DOHH2 (cell line): ENCODE data around the gene PPP1R12C.

Experiments used
- H3F3A ChIP-seq: fragments of 200-600 bp; sonication (generic), shearing (Covaris generic); 2 replicates; pipeline ENCODE4 v1.6.0; 2016; ENCODE audit warnings: antibody characterized with exemption, mild to moderate bottlenecking; ENCODE audit not compliant: control insufficient read depth, insufficient read depth
- H3K27ac ChIP-seq: fragments of 200-600 bp; sonication (generic); 2 replicates; pipeline ENCODE4 v1.5.1; 2014; ENCODE audit warnings: low read depth, mild to moderate bottlenecking, low read length, moderate library complexity
- H3K27me3 ChIP-seq: fragments of 200-600 bp; sonication (generic); 2 replicates; pipeline ENCODE4 v1.6.1; 2014; ENCODE audit warnings: mild to moderate bottlenecking, low read length, mixed read lengths; ENCODE audit not compliant: control insufficient read depth
- H3K36me3 ChIP-seq: fragments of 200-600 bp; sonication (generic); 2 replicates; pipeline ENCODE4 v1.6.1; 2014; ENCODE audit warnings: mild to moderate bottlenecking, low read length, moderate library complexity, mixed read lengths; ENCODE audit not compliant: control insufficient read depth
- H3K4me1 ChIP-seq: fragments of 200-600 bp; sonication (generic); 2 replicates; pipeline ENCODE4 v1.6.1; 2014; ENCODE audit warnings: mild to moderate bottlenecking, low read length, mixed read lengths; ENCODE audit not compliant: control insufficient read depth
- H3K4me2 ChIP-seq: fragments of 200-600 bp; sonication (generic); 2 replicates; pipeline ENCODE4 v1.6.0; 2014; ENCODE audit warnings: mild to moderate bottlenecking, low read length, moderate library complexity
- H3K4me3 ChIP-seq: fragments of 200-600 bp; sonication (generic); 2 replicates; pipeline ENCODE4 v1.5.1; 2014; ENCODE audit warnings: mild to moderate bottlenecking, low read length, mixed read lengths
- H3K79me2 ChIP-seq: fragments of 200-600 bp; sonication (generic); 2 replicates; pipeline ENCODE4 v1.6.1; 2014; ENCODE audit warnings: mild to moderate bottlenecking, low read length, mixed read lengths; ENCODE audit not compliant: control insufficient read depth
- H3K9me2 ChIP-seq: fragments of 200-600 bp; sonication (generic); replicated peaks from 2 replicates; pipeline ENCODE4 v1.6.1; 2014; ENCODE audit warnings: mild to moderate bottlenecking, low read length, mixed read lengths; ENCODE audit not compliant: control insufficient read depth
- H3K9me3 ChIP-seq: fragments of 200-600 bp; sonication (generic); 2 replicates; pipeline ENCODE4 v1.6.1; 2014; ENCODE audit warnings: antibody characterized with exemption, low read length, mixed read lengths; ENCODE audit not compliant: control insufficient read depth, insufficient read depth
- H4K20me1 ChIP-seq: fragments of 200-600 bp; sonication (generic); 2 replicates; pipeline ENCODE4 v1.6.0; 2014; ENCODE audit warnings: low read depth, mild to moderate bottlenecking, antibody characterized with exemption, low read length, moderate library complexity; ENCODE audit not compliant: control insufficient read depth, insufficient read depth
- EZH2phosphoT487 ChIP-seq: fragments of 200-600 bp; sonication (generic); IDR thresholded peaks from 2 replicates; pipeline ENCODE4 v1.6.1; 2017; ENCODE audit warnings: borderline replicate concordance, mild to moderate bottlenecking, antibody characterized with exemption, low read length, moderate library complexity, mixed read lengths
- TF ChIP-seq, protein P1 (sequence below): fragments of 200-600 bp; sonication (generic); IDR thresholded peaks from one replicate; pipeline ENCODE4 v1.5.1; 2014; ENCODE audit warnings: antibody characterized with exemption, mild to moderate bottlenecking, low read depth, low read length; ENCODE audit not compliant: poor library complexity, severe bottlenecking

PPP1R12C gene

DNA sequence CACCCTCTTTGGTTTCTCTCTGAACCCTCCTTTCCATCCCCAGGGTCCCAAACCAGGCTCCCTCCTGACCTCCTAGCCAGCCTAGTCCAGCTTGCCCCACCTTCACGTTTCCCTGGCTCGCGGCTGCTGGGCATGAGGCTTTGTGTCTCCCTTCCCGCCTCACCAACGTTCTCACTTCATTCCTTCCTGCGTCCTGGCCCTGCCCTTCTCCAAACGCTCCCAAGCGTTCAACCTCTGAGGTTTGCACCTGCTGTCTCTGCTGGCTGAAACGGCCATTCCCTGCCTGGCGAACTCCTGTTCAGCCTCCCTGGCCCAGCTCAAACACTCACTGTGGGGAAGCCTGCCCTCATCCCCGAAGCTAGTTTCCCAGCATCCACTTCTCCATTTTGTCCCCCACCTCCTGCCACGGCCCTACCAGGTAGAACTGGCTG is 29.4 kb downstream of the PPP1R12C start:
- TF ChIP-seq, protein P1, sequence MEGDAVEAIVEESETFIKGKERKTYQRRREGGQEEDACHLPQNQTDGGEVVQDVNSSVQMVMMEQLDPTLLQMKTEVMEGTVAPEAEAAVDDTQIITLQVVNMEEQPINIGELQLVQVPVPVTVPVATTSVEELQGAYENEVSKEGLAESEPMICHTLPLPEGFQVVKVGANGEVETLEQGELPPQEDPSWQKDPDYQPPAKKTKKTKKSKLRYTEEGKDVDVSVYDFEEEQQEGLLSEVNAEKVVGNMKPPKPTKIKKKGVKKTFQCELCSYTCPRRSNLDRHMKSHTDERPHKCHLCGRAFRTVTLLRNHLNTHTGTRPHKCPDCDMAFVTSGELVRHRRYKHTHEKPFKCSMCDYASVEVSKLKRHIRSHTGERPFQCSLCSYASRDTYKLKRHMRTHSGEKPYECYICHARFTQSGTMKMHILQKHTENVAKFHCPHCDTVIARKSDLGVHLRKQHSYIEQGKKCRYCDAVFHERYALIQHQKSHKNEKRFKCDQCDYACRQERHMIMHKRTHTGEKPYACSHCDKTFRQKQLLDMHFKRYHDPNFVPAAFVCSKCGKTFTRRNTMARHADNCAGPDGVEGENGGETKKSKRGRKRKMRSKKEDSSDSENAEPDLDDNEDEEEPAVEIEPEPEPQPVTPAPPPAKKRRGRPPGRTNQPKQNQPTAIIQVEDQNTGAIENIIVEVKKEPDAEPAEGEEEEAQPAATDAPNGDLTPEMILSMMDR, result no peak
- TF ChIP-seq EZH2phosphoT487, result no peak
- peaks cover 6% of the 10 kb centered on the region; the same call in 1 of the 2 replicates for H4K20me1 ChIP-seq
- no peaks in the 10 kb centered on the region for H3K27me3 ChIP-seq
- H3K9me3 ChIP-seq, result no peaks in the 10 kb centered on the region
- no peak overlapping the region for H3K4me3 ChIP-seq
- no peak overlapping the region for H3K4me2 ChIP-seq
- no peak overlapping the region for H3K27ac ChIP-seq
- peaks cover 31% of the 10 kb centered on the region for H3K36me3 ChIP-seq
- H3K79me2 ChIP-seq, result no peaks in the 10 kb centered on the region
- H3F3A ChIP-seq, result peaks cover 12% of the 10 kb centered on the region; the same call in 1 of the 2 replicates
- H3K4me1 ChIP-seq, result no peaks in the 10 kb centered on the region
- no peaks in the 10 kb centered on the region for H3K9me2 ChIP-seq

DNA sequence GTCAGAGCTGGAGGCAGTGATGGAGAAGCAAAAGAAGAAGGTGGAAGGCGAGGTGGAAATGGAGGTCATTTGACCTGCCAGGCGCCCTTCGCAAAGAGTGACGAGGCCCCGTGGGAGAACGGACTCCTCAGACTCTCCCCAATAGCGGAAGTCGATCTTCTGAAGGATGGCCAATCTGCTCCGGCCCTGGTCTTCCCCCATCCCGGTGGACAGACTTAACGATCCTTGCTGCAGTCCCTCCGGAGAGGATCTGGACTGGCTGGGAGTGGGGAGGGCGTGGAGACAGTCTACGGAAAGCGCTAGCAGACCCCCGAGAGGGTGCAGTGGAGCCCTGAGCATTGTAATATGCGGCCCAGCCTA is 29.9 kb downstream of the PPP1R12C start:
- Histone ChIP-seq H3K9me2 (no peaks in the 10 kb centered on the region), H3K4me2 (no peak overlapping the region), H3K79me2 (no peaks in the 10 kb centered on the region), H3K4me1 (no peaks in the 10 kb centered on the region), H3K27me3 (no peaks in the 10 kb centered on the region), H3K9me3 (peaks cover under 1% of the 10 kb centered on the region; the same call in 1 of the 2 replicates), H3K36me3 (peaks cover 31% of the 10 kb centered on the region), H4K20me1 (peaks cover 6% of the 10 kb centered on the region; the same call in 1 of the 2 replicates), H3K4me3 (no peak overlapping the region), H3F3A (peaks cover 12% of the 10 kb centered on the region; the same call in 1 of the 2 replicates), H3K27ac (no peak overlapping the region)
- no peak for TF ChIP-seq EZH2phosphoT487
- TF ChIP-seq, protein P1, result no peak

DNA sequence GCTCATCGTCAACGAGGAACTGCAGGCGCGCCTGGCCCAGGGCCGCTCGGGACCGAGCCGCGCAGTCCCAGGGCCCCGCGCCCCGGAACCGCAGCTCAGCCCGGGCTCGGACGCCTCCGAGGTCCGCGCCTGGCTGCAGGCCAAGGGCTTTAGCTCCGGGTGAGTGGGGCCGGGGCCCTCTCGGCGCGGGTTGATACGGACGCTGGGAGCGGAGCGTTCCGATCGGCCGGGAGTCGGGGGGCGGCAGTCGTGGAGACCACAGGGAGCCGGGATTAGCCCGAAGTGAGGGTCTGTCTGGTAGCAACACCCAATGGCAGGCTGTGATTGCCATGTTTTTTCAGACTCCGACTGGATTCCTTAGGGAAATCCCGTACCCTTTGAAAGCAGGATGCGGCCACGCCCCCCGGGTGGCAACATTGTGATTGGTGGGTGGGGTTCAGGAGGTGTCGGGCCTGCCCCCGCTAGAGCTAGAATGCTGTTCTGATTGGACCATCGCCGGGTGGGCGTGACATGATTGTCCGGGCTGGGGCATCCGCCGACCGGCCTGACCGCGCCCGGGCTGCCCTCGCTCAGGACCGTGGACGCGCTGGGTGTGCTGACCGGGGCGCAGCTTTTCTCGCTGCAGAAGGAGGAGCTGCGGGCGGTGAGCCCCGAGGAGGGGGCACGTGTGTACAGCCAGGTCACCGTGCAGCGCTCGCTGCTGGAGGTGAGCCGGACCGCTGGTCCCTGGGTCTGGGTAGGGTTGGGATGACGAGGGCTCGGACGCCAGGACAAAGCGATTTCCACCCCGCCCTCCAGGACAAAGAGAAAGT is 30.5 kb downstream of the PPP1R12C start:
- no peak for TF ChIP-seq EZH2phosphoT487
- TF ChIP-seq, protein P1, result no peak
- H3K4me3 ChIP-seq, result no peak overlapping the region
- H3K36me3 ChIP-seq, result peaks cover 26% of the 10 kb centered on the region
- H3K27me3 ChIP-seq, result no peaks in the 10 kb centered on the region
- H3K9me3 ChIP-seq, result peaks cover 6% of the 10 kb centered on the region; the same call in 1 of the 2 replicates
- no peaks in the 10 kb centered on the region for H3K9me2 ChIP-seq
- H4K20me1 ChIP-seq, result peaks cover 6% of the 10 kb centered on the region; the same call in 1 of the 2 replicates
- H3K4me1 ChIP-seq, result no peaks in the 10 kb centered on the region
- peaks cover 12% of the 10 kb centered on the region; the same call in 1 of the 2 replicates for H3F3A ChIP-seq
- H3K4me2 ChIP-seq, result no peak overlapping the region
- H3K79me2 ChIP-seq, result no peaks in the 10 kb centered on the region
- no peak overlapping the region for H3K27ac ChIP-seq
